HG02678 (cell line): ENCODE results near the gene CSTPP1.

Source experiments
- ATAC-seq: cut with Tn5 transposase; IDR thresholded peaks from one replicate; pipeline ENCODE4 v1.9.1; 2021; ENCODE audit warnings: mild to moderate bottlenecking, moderate library complexity; ENCODE audit not compliant: unreplicated experiment

CSTPP1 gene

GRCh38 chr11:47124675-47125074 lies 188.1 kb downstream of the CSTPP1 start:
- ATAC-seq: no peak

- no peak for ATAC-seq
Measured at GRCh38 chr11:47125083-47125482, 188.5 kb downstream of the CSTPP1 start.

GRCh38 chr11:47127213-47127612 lies 190.7 kb downstream of the CSTPP1 start:
- no peak for ATAC-seq

- no peak for ATAC-seq
Measured at GRCh38 chr11:47130543-47130942, 194.0 kb downstream of the CSTPP1 start.

GRCh38 chr11:47131136-47131535 lies 194.6 kb downstream of the CSTPP1 start:
- no peak for ATAC-seq

GRCh38 chr11:47132490-47132889 lies 195.9 kb downstream of the CSTPP1 start:
- no peak for ATAC-seq

GRCh38 chr11:47132981-47133380 lies 196.4 kb downstream of the CSTPP1 start:
- no peak for ATAC-seq

- no peak for ATAC-seq
Measured at GRCh38 chr11:47136327-47136726, 199.8 kb downstream of the CSTPP1 start.

GRCh38 chr11:47136921-47137320 lies 200.4 kb downstream of the CSTPP1 start:
- no peak for ATAC-seq

GRCh38 chr11:47137476-47137875 lies 200.9 kb downstream of the CSTPP1 start:
- ATAC-seq: no peak

- no peak for ATAC-seq
Measured at GRCh38 chr11:47139878-47140277, 203.3 kb downstream of the CSTPP1 start.

- ATAC-seq: no peak
Measured at GRCh38 chr11:47143322-47143721, 206.8 kb downstream of the CSTPP1 start.

- ATAC-seq: no peak
Measured at GRCh38 chr11:47144541-47144940, 208.0 kb downstream of the CSTPP1 start.

- no peak for ATAC-seq
Measured at GRCh38 chr11:47147250-47147649, 210.7 kb downstream of the CSTPP1 start.

GRCh38 chr11:47147681-47148080 lies 211.1 kb downstream of the CSTPP1 start:
- ATAC-seq: no peak

- ATAC-seq: no peak
Measured at GRCh38 chr11:47148270-47148669, 211.7 kb downstream of the CSTPP1 start.

- ATAC-seq: no peak
Measured at GRCh38 chr11:47148903-47149531, 212.5 kb downstream of the CSTPP1 start.

- no peak for ATAC-seq
Measured at GRCh38 chr11:47149782-47150181, 213.2 kb downstream of the CSTPP1 start.

GRCh38 chr11:47152126-47152952 lies 215.8 kb downstream of the CSTPP1 start:
- ATAC-seq: no peak

- ATAC-seq: no peak
Measured at GRCh38 chr11:47152953-47153950, 216.7 kb downstream of the CSTPP1 start.
